Measurements from ENCODE around the gene ANKRD62. TPM values are rescaled to one million over a fixed set of nuclear protein-coding genes. Genes with fewer than 3 reads are reported as not detected.

ANKRD62 gene
- total RNA-seq, 4 donors from 2014 or later = 0.13 TPM; not detected in 3

DNA sequence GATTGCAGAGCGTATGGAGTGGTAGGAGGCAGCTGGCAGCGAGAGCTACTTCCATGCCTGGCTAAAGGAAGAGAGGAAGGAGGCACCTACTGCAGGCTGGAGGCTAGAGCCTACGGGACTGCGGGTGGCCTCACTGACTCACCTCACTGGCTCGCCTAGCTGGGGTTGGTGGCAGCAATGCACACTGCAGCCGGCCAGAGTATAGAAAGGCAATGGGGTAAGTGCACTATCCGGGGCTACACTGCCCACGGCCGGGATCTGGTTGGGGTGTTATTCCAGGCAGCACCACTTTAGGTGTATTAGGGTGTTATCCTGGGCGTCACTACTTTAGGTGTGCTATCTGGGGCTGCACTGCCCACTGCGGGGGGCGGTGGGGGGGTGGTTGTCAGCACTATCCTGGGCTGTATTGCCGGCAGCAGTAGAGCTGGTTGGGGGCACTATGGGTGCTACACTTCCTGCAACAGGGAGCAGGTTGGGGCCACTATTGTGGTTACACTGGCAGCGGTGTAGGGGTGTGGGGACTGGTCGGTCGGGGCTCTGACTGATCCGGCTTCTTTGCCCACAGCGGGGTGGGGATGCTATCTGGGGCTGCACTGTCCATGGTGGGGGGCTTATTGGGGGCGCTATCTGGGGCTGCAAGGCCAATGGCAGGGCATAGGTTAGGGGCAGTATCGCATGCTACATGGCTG lies 33.3 kb upstream of the ANKRD62 start:
- no peak overlapping the region for H3K27ac ChIP-seq
- DNase-seq = no peak
- H3K4me1 ChIP-seq = no peaks in the 10 kb centered on the region
- no peaks in the 10 kb centered on the region for H3K36me3 ChIP-seq
- no peak for TF ChIP-seq POLR2A (IDR thresholded peaks at IDR 0.05)
- TF ChIP-seq, protein P1, sequence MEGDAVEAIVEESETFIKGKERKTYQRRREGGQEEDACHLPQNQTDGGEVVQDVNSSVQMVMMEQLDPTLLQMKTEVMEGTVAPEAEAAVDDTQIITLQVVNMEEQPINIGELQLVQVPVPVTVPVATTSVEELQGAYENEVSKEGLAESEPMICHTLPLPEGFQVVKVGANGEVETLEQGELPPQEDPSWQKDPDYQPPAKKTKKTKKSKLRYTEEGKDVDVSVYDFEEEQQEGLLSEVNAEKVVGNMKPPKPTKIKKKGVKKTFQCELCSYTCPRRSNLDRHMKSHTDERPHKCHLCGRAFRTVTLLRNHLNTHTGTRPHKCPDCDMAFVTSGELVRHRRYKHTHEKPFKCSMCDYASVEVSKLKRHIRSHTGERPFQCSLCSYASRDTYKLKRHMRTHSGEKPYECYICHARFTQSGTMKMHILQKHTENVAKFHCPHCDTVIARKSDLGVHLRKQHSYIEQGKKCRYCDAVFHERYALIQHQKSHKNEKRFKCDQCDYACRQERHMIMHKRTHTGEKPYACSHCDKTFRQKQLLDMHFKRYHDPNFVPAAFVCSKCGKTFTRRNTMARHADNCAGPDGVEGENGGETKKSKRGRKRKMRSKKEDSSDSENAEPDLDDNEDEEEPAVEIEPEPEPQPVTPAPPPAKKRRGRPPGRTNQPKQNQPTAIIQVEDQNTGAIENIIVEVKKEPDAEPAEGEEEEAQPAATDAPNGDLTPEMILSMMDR (IDR thresholded peaks at IDR 0.05) = no peak
- H3K4me3 ChIP-seq (replicated peaks in 1 of 3) = no peak overlapping the region
- intact Hi-C loops (cut with DNase I) = no loop called here
- WGBS, 2 donors = 76 to 95% methylated on average over 11 to 13 of the region's 20 CpGs
- no peaks in the 10 kb centered on the region for H3K27me3 ChIP-seq
- no peaks in the 10 kb centered on the region for H3K9me3 ChIP-seq

GRCh38 chr18:12061685-12062084 lies 32.0 kb upstream of the ANKRD62 start:
- Histone ChIP-seq H3K9me3 (no peaks in the 10 kb centered on the region), H3K36me3 (no peaks in the 10 kb centered on the region), H3K27me3 (no peaks in the 10 kb centered on the region), H3K4me3 (replicated peaks in 1 of 3) (no peak overlapping the region), H3K27ac (no peak overlapping the region), H3K4me1 (no peaks in the 10 kb centered on the region)
- no peak for TF ChIP-seq POLR2A (IDR thresholded peaks at IDR 0.05)
- TF ChIP-seq, protein P1 (IDR thresholded peaks at IDR 0.05) = no peak
- intact Hi-C loops (cut with DNase I) = no loop called here
- no peak for DNase-seq
- 86 to 100% methylated on average over 7 to 14 of the region's 14 CpGs for WGBS, 2 donors

GRCh38 chr18:12062974-12063373 lies 30.7 kb upstream of the ANKRD62 start:
- TF ChIP-seq POLR2A (IDR thresholded peaks at IDR 0.05) = no peak
- TF ChIP-seq, protein P1 (IDR thresholded peaks at IDR 0.05) = no peak
- Histone ChIP-seq H3K9me3 (no peaks in the 10 kb centered on the region), H3K27me3 (no peaks in the 10 kb centered on the region), H3K4me1 (no peaks in the 10 kb centered on the region), H3K27ac (no peak overlapping the region), H3K4me3 (replicated peaks in 1 of 3) (no peak overlapping the region), H3K36me3 (no peaks in the 10 kb centered on the region)
- DNase-seq = no peak
- intact Hi-C loops (cut with DNase I) = no loop called here
- WGBS, 2 donors = 63 to 87% methylated on average over 3 to 4 of the region's 4 CpGs

DNA sequence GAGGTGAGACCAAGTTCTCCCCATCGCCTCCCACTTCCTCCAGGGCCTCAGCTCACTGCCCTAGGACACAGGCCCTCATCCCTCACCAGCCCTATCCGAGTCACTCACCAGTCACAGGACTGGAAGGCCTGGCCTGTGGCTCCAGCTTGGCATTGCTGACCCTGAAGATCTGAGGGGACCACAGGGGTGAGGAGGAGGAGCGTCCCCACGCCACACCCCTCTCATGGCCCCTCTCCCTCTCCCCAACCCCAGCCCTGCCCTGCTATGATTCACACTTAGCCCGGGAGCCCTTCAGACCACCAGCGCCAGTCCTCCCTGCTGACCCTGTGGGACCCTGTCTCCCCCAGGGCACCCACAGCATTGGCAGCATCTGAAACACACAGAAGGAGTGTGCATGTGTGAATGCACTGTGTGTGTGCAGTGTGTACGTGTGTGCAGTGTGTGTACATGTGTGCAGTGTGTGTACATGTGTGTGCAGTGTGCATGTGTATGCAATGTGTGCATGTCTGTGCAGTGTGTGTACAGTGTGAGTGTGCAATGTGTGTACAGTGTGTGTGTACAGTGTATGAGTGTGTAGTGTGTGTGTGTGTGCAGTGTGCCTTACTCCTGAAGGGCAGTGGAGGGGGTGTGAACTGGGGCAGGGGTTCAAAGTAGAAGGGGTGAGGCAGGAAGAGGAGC lies 29.4 kb upstream of the ANKRD62 start:
- no peaks in the 10 kb centered on the region for H3K4me1 ChIP-seq
- no peaks in the 10 kb centered on the region for H3K36me3 ChIP-seq
- TF ChIP-seq POLR2A (IDR thresholded peaks at IDR 0.05) = no peak
- TF ChIP-seq, protein P1 (IDR thresholded peaks at IDR 0.05) = no peak
- intact Hi-C loops (cut with DNase I) = no loop called here
- H3K27ac ChIP-seq = no peak overlapping the region
- no peaks in the 10 kb centered on the region for H3K9me3 ChIP-seq
- no peak overlapping the region for H3K4me3 ChIP-seq (replicated peaks in 1 of 3)
- no peak for DNase-seq
- 93 to 95% methylated on average over 6 to 7 of the region's 7 CpGs for WGBS, 2 donors
- H3K27me3 ChIP-seq = no peaks in the 10 kb centered on the region

DNA sequence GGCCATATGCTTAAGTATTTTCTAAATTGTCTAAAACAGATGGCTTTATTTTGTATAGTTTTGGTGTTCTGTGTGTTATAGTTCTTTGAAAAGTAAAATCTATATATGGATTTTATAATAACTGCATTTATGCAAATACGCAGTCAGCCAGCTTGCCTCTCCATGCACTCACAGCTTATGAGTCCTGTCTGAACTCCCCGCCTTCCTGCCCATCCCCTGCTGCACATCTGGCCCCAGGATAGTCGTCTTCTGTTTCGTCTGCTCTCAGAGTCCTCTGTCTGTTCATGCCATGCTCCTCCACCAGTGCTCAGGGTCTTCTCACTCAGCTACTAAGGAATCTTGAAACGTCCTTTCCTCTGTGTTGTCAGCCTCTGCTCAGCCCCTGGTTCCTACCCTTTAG lies 28.2 kb upstream of the ANKRD62 start:
- Histone ChIP-seq H3K9me3 (no peaks in the 10 kb centered on the region), H3K4me3 (replicated peaks in 1 of 3) (no peak overlapping the region), H3K27me3 (no peaks in the 10 kb centered on the region), H3K4me1 (no peaks in the 10 kb centered on the region), H3K27ac (no peak overlapping the region), H3K36me3 (no peaks in the 10 kb centered on the region)
- intact Hi-C loops (cut with DNase I) = no loop called here
- 79 to 83% methylated on average over 5 of the region's 5 CpGs for WGBS, 2 donors
- TF ChIP-seq, protein P1 (IDR thresholded peaks at IDR 0.05) = no peak
- TF ChIP-seq POLR2A (IDR thresholded peaks at IDR 0.05) = no peak
- DNase-seq = no peak
